HCEC 1CT (cell line): ENCODE results near the gene TPTE.
"Not testable (repeated sequence)": the region's sequence is repeated elsewhere in the genome, so short reads cannot be mapped to it uniquely, and the experiment has no call there.

Experiments used
- DNase-seq: peaks from one replicate; pipeline ENCODE4 v3.0.0-alpha.2; 2017

The TPTE gene

GRCh38 chr21:10617133-10617752, 95.9 kb downstream of the TPTE start:
- DNase-seq: not testable (repeated sequence)

GRCh38 chr21:10627316-10627863, 106.0 kb downstream of the TPTE start:
- DNase-seq: no peak

GRCh38 chr21:10629239-10629638, 107.9 kb downstream of the TPTE start:
- not testable (repeated sequence) for DNase-seq

- not testable (repeated sequence) for DNase-seq
Observed at GRCh38 chr21:10630829-10631228, 109.4 kb downstream of the TPTE start.

- not testable (repeated sequence) for DNase-seq
Observed at GRCh38 chr21:10631316-10631715, 109.9 kb downstream of the TPTE start.

- not testable (repeated sequence) for DNase-seq
Observed at GRCh38 chr21:10638144-10638543, 116.8 kb downstream of the TPTE start.

- no peak for DNase-seq
Observed at GRCh38 chr21:10639123-10639522, 117.7 kb downstream of the TPTE start.

- not testable (repeated sequence) for DNase-seq
Observed at GRCh38 chr21:10639746-10640145, 118.4 kb downstream of the TPTE start.

- no peak for DNase-seq
Observed at GRCh38 chr21:10640446-10640845, 119.1 kb downstream of the TPTE start.

- no peak for DNase-seq
Observed at GRCh38 chr21:10641107-10641506, 119.7 kb downstream of the TPTE start.

- not testable (repeated sequence) for DNase-seq
Observed at GRCh38 chr21:10645667-10646066, 124.3 kb downstream of the TPTE start.

- DNase-seq: not testable (repeated sequence)
Observed at GRCh38 chr21:10649350-10650149, 128.2 kb downstream of the TPTE start.

- not testable (repeated sequence) for DNase-seq
Observed at GRCh38 chr21:10650297-10650696, 128.9 kb downstream of the TPTE start.
